Measurements from ENCODE around the gene COQ6.
"Not testable (repeated sequence)": the region's sequence is repeated elsewhere in the genome, so short reads cannot be mapped to it uniquely, and the experiment has no call there.

Gene COQ6

DNA sequence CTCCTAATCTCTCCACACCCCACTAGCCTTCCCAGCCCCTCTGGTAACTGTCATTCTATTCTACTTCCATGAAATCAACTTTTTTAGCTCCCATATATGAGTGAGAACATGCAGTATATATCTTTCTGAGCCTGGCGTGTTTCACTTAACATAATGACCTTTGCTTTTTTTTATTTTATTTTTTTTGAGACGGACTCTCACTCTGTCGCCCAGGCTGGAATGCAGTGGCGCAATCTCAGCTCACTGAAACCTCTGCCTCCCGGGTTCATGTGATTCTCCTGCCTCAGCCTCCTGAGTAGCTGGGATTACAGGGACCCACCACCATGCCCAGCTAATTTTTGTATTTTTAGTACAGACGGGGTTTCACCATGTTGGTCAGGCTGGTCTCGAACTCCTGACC, 38.6 kb downstream of the COQ6 start:
- not testable (repeated sequence) for DNase-seq

DNA sequence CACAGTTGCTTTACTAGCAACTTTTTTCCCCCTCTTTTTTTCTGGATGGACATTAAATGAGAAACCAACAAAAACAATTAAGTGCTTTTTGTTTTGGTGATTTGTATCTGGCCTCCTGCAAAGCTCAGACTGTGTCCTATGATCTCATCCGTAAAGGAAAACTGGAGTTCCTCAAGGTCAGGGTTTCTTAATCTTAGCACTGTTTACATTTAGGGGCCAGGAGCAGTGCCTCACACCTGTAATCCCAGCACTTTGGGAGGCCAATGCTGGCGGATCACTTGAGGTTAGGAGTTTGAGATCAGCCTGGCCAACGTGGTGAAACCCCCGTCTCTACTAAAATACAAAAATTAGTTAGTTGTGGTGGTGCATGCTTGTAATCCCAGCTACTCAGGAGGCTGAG, 41.0 kb downstream of the COQ6 start:
- DNase-seq, result no peak

DNA sequence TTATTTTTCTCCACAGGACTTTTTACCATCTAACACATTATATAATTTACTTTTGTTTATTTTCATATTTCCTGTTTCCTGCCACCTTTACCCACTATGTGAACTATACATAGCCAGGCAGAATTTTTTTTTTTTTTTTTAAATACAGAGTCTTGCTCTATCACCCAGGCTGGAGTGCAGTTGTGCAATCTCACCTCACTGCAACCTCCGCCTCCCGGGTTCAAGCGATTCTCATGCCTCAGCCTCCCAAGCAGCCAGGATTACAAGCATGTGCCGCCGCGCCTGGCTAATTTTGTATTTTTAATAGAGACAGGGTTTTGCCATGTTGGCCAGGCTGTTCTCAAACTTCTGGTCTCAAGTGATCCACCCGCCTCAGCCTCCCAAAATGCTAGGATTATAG, 44.8 kb downstream of the COQ6 start:
- DNase-seq, result not testable (repeated sequence)

DNA sequence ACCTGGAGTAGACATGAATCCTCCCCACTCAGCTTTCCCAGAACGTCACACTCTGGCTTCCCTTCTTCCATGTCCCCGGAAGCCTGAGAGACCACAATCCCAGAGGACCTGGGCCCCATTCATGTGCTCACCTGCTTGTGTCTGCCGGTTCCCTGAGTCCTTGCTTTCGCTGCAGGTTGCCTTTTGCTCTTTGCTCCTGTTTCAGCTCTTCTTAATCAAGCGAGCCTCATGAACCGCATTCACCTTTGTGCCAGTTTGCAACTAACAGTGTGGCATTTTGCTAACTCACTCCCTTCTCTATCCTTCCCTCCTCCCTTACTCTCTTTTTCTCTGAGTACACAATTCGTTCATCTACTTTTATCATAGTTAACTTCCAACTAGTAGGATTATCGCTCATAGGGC, 45.9 kb downstream of the COQ6 start:
- no peak for DNase-seq

DNA sequence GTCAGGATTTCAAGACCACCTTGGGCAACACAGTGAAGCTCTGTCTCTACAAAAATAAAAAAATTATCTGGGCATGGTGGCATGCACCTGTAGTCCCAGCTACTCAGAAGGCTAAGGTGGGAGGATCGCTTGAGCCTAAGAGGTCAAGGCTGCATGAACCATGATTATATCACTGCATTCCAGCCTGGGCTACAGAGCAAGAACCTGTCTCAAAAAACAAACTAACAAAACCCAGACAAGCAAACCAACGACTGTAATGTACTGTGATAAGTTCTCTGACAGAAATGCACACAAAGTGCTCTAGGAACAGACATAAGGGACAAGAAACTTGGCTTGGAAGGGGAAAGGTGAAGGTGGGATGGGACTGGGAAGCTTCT, 46.6 kb downstream of the COQ6 start:
- DNase-seq, result no peak

DNA sequence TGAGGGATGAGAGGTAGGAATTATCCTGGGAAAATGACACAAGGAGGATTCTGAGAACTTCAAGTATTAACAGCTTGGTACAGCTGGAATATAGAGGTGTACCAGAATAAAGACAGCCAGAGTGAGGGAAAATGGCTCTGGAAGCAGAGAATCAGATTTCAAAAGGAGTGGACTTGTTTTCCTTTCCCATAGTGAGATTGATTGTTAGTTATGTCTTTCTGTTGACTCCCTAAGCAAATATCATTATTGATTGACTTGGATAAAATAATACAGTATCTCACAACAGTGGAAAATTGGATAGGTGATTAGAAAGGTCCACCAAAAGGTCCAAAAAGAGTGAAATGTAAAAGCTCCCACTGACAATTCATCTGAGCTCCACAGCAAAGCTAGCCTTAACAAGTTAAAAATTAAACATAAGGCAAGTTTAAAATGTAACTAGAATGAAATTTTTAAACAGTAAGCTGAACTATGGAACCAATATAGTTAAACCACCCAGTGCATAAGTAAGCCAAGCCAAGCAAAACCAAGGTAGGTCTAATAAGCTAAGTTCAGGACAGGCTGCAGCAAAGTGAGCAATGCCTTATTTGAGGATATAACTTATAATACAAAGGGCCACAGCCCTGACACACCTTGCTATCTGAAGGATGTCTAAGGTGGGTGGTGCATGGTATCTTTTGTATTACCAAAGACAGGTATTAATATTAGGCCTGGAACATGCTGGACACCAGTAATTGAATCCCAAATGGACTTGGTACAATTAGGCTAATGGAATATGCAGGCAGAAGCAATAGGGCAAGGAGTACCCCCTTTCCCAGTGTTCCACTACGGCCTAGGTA, 47.2 kb downstream of the COQ6 start:
- no peak for DNase-seq

DNA sequence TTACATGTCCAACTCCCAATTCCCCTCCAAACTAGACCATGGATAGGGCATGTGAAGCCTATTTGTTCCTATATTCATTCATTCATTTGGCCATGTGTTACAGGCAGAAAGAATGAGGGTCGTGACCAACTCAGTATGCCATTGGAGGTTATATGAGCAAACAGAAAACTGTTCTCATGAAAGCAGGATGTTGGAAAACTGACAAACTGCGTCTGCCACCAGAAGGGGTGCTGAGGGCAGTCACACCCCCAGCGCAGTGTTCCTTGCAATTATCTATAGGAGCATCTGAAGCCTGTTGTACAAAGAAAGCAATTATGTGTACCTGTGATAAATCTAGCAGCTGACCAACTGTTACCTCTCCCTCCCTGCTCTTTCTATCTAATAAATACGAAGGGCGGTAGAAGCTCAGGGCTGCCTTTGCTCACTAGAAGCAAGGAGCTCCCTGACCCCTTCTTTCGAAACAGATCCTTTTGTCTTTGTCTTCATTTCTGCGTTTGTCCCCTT, 47.9 kb downstream of the COQ6 start:
- DNase-seq, result no peak

DNA sequence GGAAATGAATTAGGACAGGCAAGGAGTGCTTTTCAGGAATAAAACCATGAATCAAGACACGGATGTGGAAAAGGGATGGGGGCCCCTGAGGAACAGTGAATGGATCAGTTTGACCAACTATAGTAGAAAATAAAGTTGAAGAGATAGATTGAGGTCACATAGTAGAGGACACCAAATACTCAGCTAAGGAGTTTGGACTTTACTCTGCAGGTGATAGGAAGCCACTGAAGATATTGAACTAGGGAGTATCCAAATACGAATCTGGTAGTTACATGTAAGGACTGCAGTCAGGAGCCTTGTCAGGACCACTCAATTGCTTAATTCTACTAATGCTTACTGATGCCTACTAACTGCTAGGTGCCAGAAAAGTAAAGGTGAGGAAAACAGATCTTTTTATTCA, 48.6 kb downstream of the COQ6 start:
- DNase-seq, result no peak

DNA sequence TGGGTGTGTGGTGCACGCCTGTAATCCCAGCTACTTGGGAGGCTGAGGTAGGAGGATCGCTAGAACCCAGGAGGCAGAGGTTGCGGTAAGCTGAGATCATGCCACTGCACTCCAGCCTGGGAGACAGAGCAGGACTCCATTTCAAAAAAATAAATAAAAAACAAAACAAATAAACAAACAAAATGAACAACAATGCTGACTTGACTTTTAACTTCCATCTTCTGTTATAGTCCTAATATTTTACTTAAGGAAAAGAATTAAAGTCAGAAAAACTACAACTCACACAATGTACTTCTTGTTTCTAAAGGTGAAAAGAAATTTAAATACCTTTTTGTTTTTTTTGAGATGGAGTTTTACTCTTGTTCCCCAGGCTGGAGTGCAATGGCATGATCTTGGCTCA, 55.6 kb downstream of the COQ6 start:
- not testable (repeated sequence) for DNase-seq

DNA sequence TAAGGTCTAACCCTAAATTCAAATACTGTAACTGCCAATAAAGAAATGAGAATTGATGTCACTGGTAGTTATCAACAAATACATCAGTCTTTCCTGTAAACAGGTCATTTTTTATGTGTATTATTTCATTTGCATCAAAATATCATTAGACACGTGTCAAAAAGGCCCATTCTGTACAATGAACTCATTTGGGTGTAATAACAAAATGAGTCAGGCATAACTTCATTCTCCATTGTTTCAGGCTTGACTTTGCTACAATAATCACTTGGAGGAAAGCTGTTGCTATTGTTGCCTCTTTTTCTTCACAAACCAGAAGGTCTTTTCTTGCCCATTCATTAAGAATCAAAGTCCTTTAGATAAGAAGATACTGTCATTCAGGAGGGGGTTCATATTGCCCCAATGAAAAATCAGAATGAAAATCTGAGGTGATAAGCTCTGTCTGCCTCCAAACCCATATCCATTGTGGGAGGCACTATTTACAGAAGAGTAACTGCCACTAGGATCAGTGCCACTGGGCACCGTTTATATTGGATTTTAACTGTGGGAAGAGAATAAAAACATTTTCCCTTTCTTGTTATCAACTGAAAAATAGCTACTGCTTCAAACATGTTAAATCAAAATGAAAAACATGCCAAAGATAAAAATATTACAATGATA, 58.9 kb downstream of the COQ6 start:
- DNase-seq, result no peak

All from fibroblast of skin of right biceps (primary cell).